ENCODE results near the gene PPP1CB. TPM values are rescaled to one million over a fixed set of nuclear protein-coding genes. Genes with fewer than 3 reads are reported as not detected.

The PPP1CB gene
- total RNA-seq, 4 donors from 2014 or later, result 132 to 245 (median 192) TPM

DNA sequence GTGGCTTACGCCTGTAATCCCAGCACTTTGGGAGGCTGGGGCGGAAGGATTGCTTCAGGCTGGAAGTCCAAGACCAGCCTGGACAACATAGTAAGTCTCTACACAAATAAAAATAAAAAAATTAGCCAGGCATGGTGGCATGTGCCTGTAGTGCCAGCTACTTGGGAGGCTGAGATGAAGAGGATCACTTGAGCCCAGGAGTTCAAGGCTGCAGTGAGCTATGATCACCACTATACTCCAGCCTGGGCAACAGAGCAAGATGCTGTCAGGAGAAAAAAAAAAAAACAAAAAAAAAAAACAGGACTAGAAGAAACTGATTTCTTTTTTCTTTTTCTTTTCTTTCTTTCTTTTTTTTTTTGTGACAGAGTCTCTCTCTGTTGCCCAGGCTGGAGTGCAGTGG, 72.6 kb downstream of the PPP1CB start:
- Histone ChIP-seq H3K27me3 (peaks cover 3% of the 10 kb centered on the region), H3K36me3 (no peaks in the 10 kb centered on the region), H3K9me3 (no peaks in the 10 kb centered on the region), H3K4me1 (no peaks in the 10 kb centered on the region), H3K27ac (no peak overlapping the region), H3K4me3 (no peak overlapping the region)
- WGBS, 2 donors (ENCODE audit: low coverage in 1 of 2), result 94 to 100% methylated on average over 1 to 2 of the region's 2 CpGs
- in situ Hi-C loops (cut with MboI; ENCODE audit: low pct_ligation_motif_present in 1 of 4, low pct_unique_long_range_greater_than_20kb in 1 of 4, low sequenced_read_pairs in 3 of 4) (no loop called here), intact Hi-C loops (cut with DNase I; ENCODE audit: low total_unique reads) (no loop called here)
- TF ChIP-seq, protein P1, sequence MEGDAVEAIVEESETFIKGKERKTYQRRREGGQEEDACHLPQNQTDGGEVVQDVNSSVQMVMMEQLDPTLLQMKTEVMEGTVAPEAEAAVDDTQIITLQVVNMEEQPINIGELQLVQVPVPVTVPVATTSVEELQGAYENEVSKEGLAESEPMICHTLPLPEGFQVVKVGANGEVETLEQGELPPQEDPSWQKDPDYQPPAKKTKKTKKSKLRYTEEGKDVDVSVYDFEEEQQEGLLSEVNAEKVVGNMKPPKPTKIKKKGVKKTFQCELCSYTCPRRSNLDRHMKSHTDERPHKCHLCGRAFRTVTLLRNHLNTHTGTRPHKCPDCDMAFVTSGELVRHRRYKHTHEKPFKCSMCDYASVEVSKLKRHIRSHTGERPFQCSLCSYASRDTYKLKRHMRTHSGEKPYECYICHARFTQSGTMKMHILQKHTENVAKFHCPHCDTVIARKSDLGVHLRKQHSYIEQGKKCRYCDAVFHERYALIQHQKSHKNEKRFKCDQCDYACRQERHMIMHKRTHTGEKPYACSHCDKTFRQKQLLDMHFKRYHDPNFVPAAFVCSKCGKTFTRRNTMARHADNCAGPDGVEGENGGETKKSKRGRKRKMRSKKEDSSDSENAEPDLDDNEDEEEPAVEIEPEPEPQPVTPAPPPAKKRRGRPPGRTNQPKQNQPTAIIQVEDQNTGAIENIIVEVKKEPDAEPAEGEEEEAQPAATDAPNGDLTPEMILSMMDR (IDR thresholded peaks at IDR 0.05), result no peak
- TF ChIP-seq POLR2A (IDR thresholded peaks at IDR 0.05) (no peak), POLR2AphosphoS5 (IDR thresholded peaks at IDR 0.05) (no peak), EP300 (IDR thresholded peaks at IDR 0.05; ENCODE audit: low read depth) (no peak)
- no peak for DNase-seq

DNA sequence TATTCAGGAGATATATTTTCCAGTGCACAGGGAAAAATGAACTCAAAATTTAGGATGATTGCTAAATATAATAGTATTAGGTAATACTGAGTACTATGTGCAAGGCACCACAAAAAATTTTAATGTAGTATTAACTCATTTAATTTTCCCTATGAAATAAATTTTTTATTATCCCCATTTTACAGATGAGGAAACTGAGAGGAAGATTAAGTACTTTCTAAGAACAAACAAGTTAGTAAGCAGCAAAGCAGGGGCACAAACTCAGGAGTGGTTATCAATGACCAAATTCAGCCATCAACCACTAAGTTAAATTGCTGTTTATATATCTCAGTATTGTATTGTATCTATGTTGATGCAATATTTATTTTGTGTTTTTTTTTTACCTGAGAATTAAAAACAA, 73.2 kb downstream of the PPP1CB start:
- no peaks in the 10 kb centered on the region for H3K36me3 ChIP-seq
- H3K9me3 ChIP-seq, result no peaks in the 10 kb centered on the region
- H3K4me1 ChIP-seq, result no peaks in the 10 kb centered on the region
- in situ Hi-C loops (cut with MboI; ENCODE audit: low pct_ligation_motif_present in 1 of 4, low pct_unique_long_range_greater_than_20kb in 1 of 4, low sequenced_read_pairs in 3 of 4) (loop anchor here in 2 of 4 donors (25.0 kb wide), 2 partner anchors 362 to 387 kb away; no protein-coding TSS in a partner anchor), intact Hi-C loops (cut with DNase I; ENCODE audit: low total_unique reads) (no loop called here)
- no peak for DNase-seq
- no peak for TF ChIP-seq POLR2AphosphoS5 (IDR thresholded peaks at IDR 0.05)
- TF ChIP-seq EP300 (IDR thresholded peaks at IDR 0.05; ENCODE audit: low read depth), result no peak
- no peak for TF ChIP-seq POLR2A (IDR thresholded peaks at IDR 0.05)
- TF ChIP-seq, protein P1 (IDR thresholded peaks at IDR 0.05), result no peak
- no peak overlapping the region for H3K4me3 ChIP-seq
- no peak overlapping the region for H3K27ac ChIP-seq
- H3K27me3 ChIP-seq, result peaks cover 3% of the 10 kb centered on the region

DNA sequence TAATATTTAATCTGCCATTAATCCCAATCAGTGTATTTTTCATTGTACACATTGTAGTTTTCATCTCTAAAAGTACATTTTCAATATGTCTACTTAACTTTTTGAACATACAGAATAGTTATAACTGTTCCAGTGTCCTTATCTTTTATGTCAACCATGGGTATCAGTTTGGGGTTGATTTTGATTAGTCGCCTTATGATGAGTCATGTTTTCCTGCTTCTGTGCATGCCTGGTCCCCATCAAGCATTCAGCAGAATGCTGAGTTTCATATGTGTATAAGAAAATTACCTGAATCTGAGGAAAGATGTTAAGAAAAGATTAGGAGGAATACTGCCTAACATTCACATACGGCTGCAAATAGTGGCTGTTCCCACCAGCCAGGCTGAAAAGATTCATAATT, 76.8 kb downstream of the PPP1CB start:
- 80 to 87% methylated on average over 2 of the region's 2 CpGs for WGBS, 2 donors (ENCODE audit: low coverage in 1 of 2)
- Histone ChIP-seq H3K4me1 (no peaks in the 10 kb centered on the region), H3K4me3 (no peak overlapping the region), H3K27me3 (peaks cover 3% of the 10 kb centered on the region), H3K36me3 (no peaks in the 10 kb centered on the region), H3K27ac (no peak overlapping the region), H3K9me3 (no peaks in the 10 kb centered on the region)
- intact Hi-C loops (cut with DNase I; ENCODE audit: low total_unique reads), result no loop called here
- in situ Hi-C loops (cut with MboI; ENCODE audit: low pct_ligation_motif_present in 1 of 4, low pct_unique_long_range_greater_than_20kb in 1 of 4, low sequenced_read_pairs in 3 of 4), result loop anchor here in 2 of 4 donors (25.0 kb wide), 2 partner anchors 359 to 384 kb away; no protein-coding TSS in a partner anchor
- no peak for DNase-seq
- TF ChIP-seq, protein P1 (IDR thresholded peaks at IDR 0.05), result no peak
- no peak for TF ChIP-seq POLR2A (IDR thresholded peaks at IDR 0.05)
- TF ChIP-seq POLR2AphosphoS5 (IDR thresholded peaks at IDR 0.05), result no peak
- TF ChIP-seq EP300 (IDR thresholded peaks at IDR 0.05; ENCODE audit: low read depth), result no peak

DNA sequence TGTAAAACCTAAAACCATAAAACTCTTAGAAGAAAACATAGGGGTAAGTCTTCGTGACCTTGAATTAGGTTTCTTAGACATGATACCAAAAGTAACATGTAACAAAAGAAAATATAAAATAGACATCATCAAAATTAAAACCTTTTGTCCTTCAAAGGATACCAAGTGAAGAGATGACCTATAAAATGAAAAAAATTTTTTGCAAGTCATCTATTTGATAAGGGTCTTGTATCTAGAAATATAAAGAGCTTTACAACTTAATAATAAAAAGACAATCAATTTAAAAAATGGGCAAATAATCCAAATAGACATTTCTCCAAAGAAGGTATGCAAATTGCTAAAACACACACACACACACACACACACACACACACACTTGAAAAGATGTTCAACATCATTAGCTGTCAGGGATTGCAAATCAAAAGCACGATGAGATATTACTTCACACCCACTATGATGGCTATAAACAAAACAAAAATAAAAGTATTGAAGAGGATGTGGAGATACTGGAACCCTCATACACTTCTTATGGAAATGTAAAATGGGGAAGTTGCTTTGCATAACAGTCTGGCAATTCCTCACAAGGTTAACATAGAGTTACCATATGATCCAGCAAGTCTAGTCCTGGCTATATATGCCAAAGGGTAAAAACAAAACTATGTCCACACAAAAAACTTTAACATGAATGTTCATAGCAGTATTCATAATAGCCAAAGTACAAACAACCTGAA, 82.3 kb downstream of the PPP1CB start:
- no peak overlapping the region for H3K4me3 ChIP-seq
- H3K4me1 ChIP-seq, result no peaks in the 10 kb centered on the region
- H3K27me3 ChIP-seq, result no peaks in the 10 kb centered on the region
- no peak for DNase-seq
- intact Hi-C loops (cut with DNase I; ENCODE audit: low total_unique reads), result no loop called here
- in situ Hi-C loops (cut with MboI; ENCODE audit: low pct_ligation_motif_present in 1 of 4, low pct_unique_long_range_greater_than_20kb in 1 of 4, low sequenced_read_pairs in 3 of 4), result loop anchor here in 2 of 4 donors (25.0 kb wide), 2 partner anchors 353 to 378 kb away; no protein-coding TSS in a partner anchor
- no peaks in the 10 kb centered on the region for H3K9me3 ChIP-seq
- no peak overlapping the region for H3K27ac ChIP-seq
- H3K36me3 ChIP-seq, result no peaks in the 10 kb centered on the region
- no peak for TF ChIP-seq EP300 (IDR thresholded peaks at IDR 0.05; ENCODE audit: low read depth)
- TF ChIP-seq POLR2AphosphoS5 (IDR thresholded peaks at IDR 0.05), result no peak
- TF ChIP-seq POLR2A (IDR thresholded peaks at IDR 0.05), result no peak
- TF ChIP-seq, protein P1 (IDR thresholded peaks at IDR 0.05), result no peak
- 94 to 100% methylated on average over 2 of the region's 2 CpGs for WGBS, 2 donors (ENCODE audit: low coverage in 1 of 2)

Measured in transverse colon (tissue), 4 donors.